Keratinocyte (primary cell): ENCODE data around the gene ATXN10.

Experiments used
- EZH2 ChIP-seq: IDR thresholded peaks from one replicate; pipeline ENCODE4 v1.6.1; 2012; ENCODE audit warnings: inconsistent platforms, mild to moderate bottlenecking, low read length, moderate library complexity
- TF ChIP-seq, protein P1 (sequence below), 3 experiments: IDR thresholded peaks in 1 of 3; conservative IDR thresholded peaks in 1 of 3; optimal IDR thresholded peaks in 1 of 3; 2 replicates in 2 of 3; 3 replicates in 1 of 3; pipeline versions ENCODE3 to v1.5.1; 2011; ENCODE audit warnings: low read length in 3 of 3, mild to moderate bottlenecking in 3 of 3, moderate library complexity in 2 of 3, control low read depth in 1 of 3, inconsistent platforms in 1 of 3; ENCODE audit not compliant: insufficient read depth in 2 of 3; ENCODE audit errors: extremely low read depth in 1 of 3

DNA sequence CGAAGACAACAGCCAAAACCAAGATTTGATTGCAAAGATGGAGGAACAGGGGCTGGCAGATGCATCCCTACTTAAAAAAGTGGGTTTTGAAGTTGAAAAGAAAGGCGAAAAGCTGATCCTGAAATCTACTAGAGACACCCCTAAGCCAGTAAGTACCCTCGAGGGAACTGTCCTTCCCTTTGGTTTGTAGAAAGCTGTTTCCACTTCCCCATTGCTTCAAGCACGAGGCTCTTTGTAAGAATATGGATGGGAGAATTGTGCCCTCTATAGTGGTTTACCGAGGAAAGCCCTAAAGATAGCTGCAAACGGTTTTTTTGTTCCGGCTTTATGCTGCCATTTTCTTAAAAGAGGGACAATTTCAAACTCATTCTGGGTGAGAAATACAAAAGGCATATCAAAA, 171.4 kb downstream of the ATXN10 start:
- no peak for TF ChIP-seq EZH2
- TF ChIP-seq, protein P1, sequence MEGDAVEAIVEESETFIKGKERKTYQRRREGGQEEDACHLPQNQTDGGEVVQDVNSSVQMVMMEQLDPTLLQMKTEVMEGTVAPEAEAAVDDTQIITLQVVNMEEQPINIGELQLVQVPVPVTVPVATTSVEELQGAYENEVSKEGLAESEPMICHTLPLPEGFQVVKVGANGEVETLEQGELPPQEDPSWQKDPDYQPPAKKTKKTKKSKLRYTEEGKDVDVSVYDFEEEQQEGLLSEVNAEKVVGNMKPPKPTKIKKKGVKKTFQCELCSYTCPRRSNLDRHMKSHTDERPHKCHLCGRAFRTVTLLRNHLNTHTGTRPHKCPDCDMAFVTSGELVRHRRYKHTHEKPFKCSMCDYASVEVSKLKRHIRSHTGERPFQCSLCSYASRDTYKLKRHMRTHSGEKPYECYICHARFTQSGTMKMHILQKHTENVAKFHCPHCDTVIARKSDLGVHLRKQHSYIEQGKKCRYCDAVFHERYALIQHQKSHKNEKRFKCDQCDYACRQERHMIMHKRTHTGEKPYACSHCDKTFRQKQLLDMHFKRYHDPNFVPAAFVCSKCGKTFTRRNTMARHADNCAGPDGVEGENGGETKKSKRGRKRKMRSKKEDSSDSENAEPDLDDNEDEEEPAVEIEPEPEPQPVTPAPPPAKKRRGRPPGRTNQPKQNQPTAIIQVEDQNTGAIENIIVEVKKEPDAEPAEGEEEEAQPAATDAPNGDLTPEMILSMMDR (optimal IDR thresholded peaks at IDR 0.05 in 1 of 3, IDR thresholded peaks at IDR 0.05 in 1 of 3, conservative IDR thresholded peaks at IDR 0.05 in 1 of 3; ENCODE audit: extremely low read depth in 1 of 3, insufficient read depth in 2 of 3, low read length in 3 of 3) = no peak
